ENCODE results near the gene GLB1L3. TPM values are rescaled to one million over a fixed set of nuclear protein-coding genes. Genes with fewer than 3 reads are reported as not detected.
A peak's percentile ranks its signal among the peaks of the same experiment; 100 is the strongest.

The GLB1L3 gene
- total RNA-seq, 4 donors from 2014 or later, result 7.5 to 18.5 (median 8.9) TPM

DNA sequence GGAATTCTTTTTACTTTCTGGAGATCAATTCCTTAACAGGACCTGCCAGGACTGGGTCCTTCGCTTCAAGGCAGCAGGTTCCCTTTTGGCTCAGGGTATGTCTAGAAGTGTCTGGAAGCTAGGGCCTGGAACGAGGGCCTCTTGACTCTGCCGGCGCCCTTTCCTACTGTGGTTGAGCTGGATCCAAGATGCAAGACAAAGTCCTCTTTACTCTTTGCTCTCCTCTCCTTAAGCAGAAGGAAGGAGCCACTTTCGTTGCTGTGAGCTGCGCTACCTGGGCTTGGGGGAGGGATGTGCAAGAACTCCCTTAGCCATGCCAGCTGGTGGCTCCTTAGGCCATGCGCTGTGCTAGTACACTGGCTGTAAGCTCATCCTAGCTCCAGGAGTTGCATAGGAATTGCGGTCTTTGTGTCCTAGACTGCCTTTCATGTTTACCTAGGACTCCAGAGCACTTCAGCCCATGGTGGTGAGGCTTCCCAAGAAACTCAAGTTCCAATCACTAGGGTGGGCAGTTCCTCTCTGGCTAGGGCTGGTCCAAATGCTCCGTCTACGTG lies 73.7 kb downstream of the GLB1L3 start:
- TF ChIP-seq, protein P1, sequence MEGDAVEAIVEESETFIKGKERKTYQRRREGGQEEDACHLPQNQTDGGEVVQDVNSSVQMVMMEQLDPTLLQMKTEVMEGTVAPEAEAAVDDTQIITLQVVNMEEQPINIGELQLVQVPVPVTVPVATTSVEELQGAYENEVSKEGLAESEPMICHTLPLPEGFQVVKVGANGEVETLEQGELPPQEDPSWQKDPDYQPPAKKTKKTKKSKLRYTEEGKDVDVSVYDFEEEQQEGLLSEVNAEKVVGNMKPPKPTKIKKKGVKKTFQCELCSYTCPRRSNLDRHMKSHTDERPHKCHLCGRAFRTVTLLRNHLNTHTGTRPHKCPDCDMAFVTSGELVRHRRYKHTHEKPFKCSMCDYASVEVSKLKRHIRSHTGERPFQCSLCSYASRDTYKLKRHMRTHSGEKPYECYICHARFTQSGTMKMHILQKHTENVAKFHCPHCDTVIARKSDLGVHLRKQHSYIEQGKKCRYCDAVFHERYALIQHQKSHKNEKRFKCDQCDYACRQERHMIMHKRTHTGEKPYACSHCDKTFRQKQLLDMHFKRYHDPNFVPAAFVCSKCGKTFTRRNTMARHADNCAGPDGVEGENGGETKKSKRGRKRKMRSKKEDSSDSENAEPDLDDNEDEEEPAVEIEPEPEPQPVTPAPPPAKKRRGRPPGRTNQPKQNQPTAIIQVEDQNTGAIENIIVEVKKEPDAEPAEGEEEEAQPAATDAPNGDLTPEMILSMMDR (IDR thresholded peaks at IDR 0.05), result no peak
- TF ChIP-seq POLR2A (IDR thresholded peaks at IDR 0.05), result no peak
- DNase-seq (ENCODE audit: low spot score in 2 of 2), result peak in 1 of 2 donors; percentile 52
- intact Hi-C loops (cut with DNase I; ENCODE audit: low total_unique reads), result no loop called here
- H3K4me3 ChIP-seq (ENCODE audit: low read depth, poor library complexity, severe bottlenecking), result no peak overlapping the region
- WGBS, 2 donors, result 89 to 94% methylated on average over 10 of the region's 10 CpGs

DNA sequence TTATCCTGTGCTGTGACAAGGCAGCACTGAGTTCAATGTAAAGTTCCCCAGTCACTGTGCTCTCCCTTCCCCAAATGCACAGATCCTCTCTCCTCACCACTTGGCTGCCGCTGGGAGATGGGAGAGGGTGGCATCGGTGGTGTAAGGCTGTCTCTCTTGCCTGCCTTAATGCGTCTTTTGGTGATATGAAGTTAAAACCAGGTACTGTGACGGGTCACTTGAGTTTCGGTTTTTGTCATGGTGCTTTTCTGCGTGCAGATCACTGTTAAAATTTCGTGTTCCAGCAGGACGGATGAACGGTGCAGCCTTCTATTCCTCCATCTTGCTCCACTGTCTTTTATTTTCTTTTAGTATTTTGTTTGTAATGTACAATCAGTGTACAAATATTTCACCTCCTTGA lies 74.2 kb downstream of the GLB1L3 start:
- intact Hi-C loops (cut with DNase I; ENCODE audit: low total_unique reads), result no loop called here
- no peak for TF ChIP-seq POLR2A (IDR thresholded peaks at IDR 0.05)
- TF ChIP-seq, protein P1 (IDR thresholded peaks at IDR 0.05), result no peak
- H3K4me3 ChIP-seq (ENCODE audit: low read depth, poor library complexity, severe bottlenecking), result no peak overlapping the region
- 93 to 95% methylated on average over 9 of the region's 9 CpGs for WGBS, 2 donors
- DNase-seq (ENCODE audit: low spot score in 2 of 2), result peak in 1 of 2 donors; percentile 49

DNA sequence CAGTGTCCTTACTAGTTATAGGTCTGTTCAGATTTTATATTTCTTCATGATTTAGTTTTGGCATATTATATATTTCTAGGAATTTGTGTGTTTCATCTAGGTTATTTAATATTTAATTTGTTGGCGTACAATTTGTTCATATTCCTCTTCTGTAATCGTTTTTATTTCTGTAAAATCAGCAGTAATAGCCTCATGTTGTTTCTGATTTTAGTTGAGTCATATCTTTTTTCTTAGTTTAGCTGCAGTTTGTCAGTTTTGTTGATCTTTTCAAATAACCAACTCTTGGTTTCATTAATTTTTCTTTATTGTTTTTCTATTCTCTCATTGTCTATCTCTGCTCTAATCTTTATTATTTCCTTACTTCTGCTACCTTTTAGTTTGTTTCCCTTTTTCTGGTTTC lies 75.9 kb downstream of the GLB1L3 start:
- TF ChIP-seq, protein P1 (IDR thresholded peaks at IDR 0.05), result no peak
- TF ChIP-seq POLR2A (IDR thresholded peaks at IDR 0.05), result no peak
- DNase-seq (ENCODE audit: low spot score in 2 of 2), result no peak
- no peak overlapping the region for H3K4me3 ChIP-seq (ENCODE audit: low read depth, poor library complexity, severe bottlenecking)
- WGBS, 2 donors, result 81 to 85% methylated on average over 2 of the region's 2 CpGs
- intact Hi-C loops (cut with DNase I; ENCODE audit: low total_unique reads), result no loop called here

DNA sequence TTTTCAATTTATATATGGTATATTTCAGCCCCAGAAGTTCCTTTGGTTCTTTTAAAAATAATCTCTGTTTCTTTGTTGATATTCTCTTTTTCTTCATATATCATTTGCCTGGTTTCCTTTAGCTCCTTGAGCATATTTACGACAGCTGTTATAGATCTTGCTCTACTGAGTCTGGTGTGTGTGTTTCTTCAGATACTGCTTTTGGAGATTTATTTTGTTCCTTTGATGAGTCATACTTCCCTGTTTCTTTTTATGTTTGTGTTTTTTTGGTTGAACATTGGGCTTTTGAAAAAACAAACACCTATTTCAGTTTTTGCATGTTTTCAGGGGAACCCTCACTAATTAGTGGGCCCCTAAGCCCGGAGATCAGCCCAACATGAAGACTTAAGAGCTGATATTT lies 79.0 kb downstream of the GLB1L3 start:
- WGBS, 2 donors, result 73 to 75% methylated on average over 2 of the region's 2 CpGs
- no peak for TF ChIP-seq POLR2A (IDR thresholded peaks at IDR 0.05)
- TF ChIP-seq, protein P1 (IDR thresholded peaks at IDR 0.05), result no peak
- DNase-seq (ENCODE audit: low spot score in 2 of 2), result no peak
- H3K4me3 ChIP-seq (ENCODE audit: low read depth, poor library complexity, severe bottlenecking), result no peak overlapping the region
- intact Hi-C loops (cut with DNase I; ENCODE audit: low total_unique reads), result no loop called here

DNA sequence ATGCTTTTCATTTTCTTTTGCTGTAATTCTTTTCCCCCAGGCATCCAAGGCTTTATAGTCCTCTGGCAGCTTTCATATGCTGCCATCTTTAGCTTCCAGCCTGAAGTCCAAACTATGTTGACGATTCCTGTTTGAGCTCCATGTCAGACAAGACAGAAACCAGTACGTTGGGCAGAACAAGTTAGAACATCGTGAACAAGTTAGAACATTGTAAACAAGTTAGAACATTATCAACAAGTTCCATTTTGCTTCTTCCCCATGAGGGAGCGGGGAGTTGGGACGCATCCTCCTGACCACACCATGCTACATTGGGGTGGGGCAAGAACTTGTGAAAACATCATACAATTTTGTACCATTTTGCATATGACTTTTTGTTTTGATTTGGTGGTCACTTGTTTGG lies 79.5 kb downstream of the GLB1L3 start:
- DNase-seq (ENCODE audit: low spot score in 2 of 2), result no peak
- intact Hi-C loops (cut with DNase I; ENCODE audit: low total_unique reads), result no loop called here
- 56 to 69% methylated on average over 5 of the region's 5 CpGs for WGBS, 2 donors
- no peak overlapping the region for H3K4me3 ChIP-seq (ENCODE audit: low read depth, poor library complexity, severe bottlenecking)
- no peak for TF ChIP-seq POLR2A (IDR thresholded peaks at IDR 0.05)
- TF ChIP-seq, protein P1 (IDR thresholded peaks at IDR 0.05), result no peak

Data from lower leg skin (tissue), 4 donors.